Lower leg skin (tissue), 4 donors: Measurements from ENCODE around the gene SRP14. TPM values are rescaled to one million over a fixed set of nuclear protein-coding genes. Genes with fewer than 3 reads are reported as not detected.

Source experiments
- DNase-seq, 2 donors: peaks; one replicate each; pipeline ENCODE4 v3.0.0-alpha.2; 2019; ENCODE audit warnings: low spot score in 2 of 2
- H3K4me3 ChIP-seq: fragments of 200-600 bp; sonication (generic); 2 replicates; pipeline ENCODE4 v1.5.1; 2017; ENCODE audit warnings: mild to moderate bottlenecking, low read depth; ENCODE audit not compliant: poor library complexity, severe bottlenecking
- POLR2A ChIP-seq, 2 donors: fragments of 450-650 bp; IDR thresholded peaks; one replicate each; pipeline ENCODE4 v1.6.1; 2016 to 2017; ENCODE audit warnings: antibody characterized with exemption in 2 of 2, mild to moderate bottlenecking in 1 of 2, moderate library complexity in 1 of 2
- WGBS, 2 donors: methylation state at CpG; one replicate each; pipeline ENCODE4 v1.1.5; 2018; 5-methylcytosine and 5-hydroxymethylcytosine counted together
- intact Hi-C: fragments of 100-400 bp; cut with DNase I; formaldehyde crosslinking; loops from one replicate; pipeline ENCODE4 v1.15.0; 2023; ENCODE audit warnings: low total_unique reads
- total RNA-seq, 4 donors: library from RNA; depleted of rRNA; stranded (reverse); fragments of >200 nt; gene quantifications; one replicate each; pipeline ENCODE4 v1.1.0, GENCODE V29; 2016
- TF ChIP-seq, protein P1 (sequence below), 3 donors: fragments of 450-650 bp; IDR thresholded peaks; one replicate each; pipeline ENCODE4 v1.5.1; 2016; ENCODE audit warnings: antibody characterized with exemption in 3 of 3, mild to moderate bottlenecking in 3 of 3, moderate library complexity in 2 of 3

The SRP14 gene
- total RNA-seq, 4 donors from 2014 or later = 177 to 220 (median 201) TPM

DNA sequence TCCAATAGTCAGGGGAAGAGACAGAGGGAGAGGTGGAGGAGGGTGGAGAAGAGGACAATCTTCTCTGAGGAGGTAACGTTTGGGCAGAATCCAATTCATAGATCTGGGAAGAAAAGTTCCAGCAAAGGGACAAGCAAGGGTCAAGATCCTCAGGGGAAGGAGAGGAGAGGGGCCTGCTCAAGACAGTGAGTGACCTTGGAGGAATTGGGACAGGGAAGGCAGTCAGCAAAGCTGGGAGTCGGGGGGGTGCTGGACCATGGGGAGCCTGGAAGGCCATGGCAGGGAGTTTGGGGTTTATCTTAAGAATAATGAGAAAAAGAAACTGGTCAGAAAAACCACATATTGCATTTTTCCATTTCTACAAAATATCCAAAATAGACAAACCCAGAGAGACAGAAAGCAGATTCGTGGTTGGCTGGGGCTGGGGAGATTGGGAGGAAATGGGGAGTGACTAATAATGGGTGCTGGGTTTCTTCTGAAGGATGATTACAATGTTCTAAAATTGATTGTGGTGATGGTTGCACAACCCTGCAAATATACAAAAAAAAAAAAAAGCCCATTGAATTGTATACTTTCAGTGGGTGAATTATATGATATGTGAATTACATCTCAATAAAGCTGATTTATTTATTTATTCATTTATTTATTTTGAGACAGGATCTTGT is 19.6 kb upstream of the SRP14 start:
- intact Hi-C loops = no loop called here
- 82 to 85% methylated on average over 3 of the region's 3 CpGs for WGBS, 2 donors
- TF ChIP-seq POLR2A (IDR thresholded peaks at IDR 0.05) = no peak
- TF ChIP-seq, protein P1, sequence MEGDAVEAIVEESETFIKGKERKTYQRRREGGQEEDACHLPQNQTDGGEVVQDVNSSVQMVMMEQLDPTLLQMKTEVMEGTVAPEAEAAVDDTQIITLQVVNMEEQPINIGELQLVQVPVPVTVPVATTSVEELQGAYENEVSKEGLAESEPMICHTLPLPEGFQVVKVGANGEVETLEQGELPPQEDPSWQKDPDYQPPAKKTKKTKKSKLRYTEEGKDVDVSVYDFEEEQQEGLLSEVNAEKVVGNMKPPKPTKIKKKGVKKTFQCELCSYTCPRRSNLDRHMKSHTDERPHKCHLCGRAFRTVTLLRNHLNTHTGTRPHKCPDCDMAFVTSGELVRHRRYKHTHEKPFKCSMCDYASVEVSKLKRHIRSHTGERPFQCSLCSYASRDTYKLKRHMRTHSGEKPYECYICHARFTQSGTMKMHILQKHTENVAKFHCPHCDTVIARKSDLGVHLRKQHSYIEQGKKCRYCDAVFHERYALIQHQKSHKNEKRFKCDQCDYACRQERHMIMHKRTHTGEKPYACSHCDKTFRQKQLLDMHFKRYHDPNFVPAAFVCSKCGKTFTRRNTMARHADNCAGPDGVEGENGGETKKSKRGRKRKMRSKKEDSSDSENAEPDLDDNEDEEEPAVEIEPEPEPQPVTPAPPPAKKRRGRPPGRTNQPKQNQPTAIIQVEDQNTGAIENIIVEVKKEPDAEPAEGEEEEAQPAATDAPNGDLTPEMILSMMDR (IDR thresholded peaks at IDR 0.05) = no peak
- peak in 1 of 2 donors; percentile 46 for DNase-seq
- H3K4me3 ChIP-seq = no peak overlapping the region

DNA sequence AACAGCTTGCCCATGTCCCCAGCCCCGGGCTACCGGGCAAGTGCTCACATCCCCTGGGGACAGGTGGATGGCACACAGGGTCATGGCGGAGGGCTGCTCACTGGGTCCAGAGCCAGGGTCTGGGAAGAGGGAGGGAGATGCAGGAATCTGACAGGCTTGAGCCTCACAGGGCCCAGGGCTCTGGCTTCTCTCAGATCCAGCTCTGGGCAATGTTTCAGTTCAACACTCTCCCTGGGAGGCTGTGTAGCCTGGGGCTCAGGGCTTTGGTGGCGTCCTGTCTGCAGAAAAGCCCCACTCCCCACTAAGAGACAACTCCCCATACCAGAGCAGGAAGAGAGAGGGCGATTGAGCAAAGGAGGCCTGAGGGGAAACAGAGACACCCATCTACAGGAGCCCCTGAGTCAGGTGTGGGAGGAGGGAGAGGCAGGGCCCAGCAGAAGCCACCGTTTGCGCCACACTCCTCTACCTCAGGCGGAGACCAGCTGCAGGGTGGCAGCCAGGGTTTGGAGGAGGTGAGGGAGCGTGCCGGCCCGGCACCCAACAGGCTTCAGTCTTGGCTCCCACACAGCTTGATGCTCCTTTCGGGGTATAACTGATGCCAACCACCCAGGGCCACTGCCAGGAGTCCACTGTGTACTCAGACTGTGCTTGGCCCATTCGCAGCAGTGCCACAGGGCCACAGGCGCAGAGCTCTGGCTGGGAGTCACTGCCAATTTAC is 16.8 kb upstream of the SRP14 start:
- peak in 1 of 2 donors; percentile 82 for DNase-seq
- 45 to 60% methylated on average over 14 of the region's 14 CpGs for WGBS, 2 donors
- intact Hi-C loops = no loop called here
- no peak overlapping the region for H3K4me3 ChIP-seq
- no peak for TF ChIP-seq POLR2A (IDR thresholded peaks at IDR 0.05)
- TF ChIP-seq, protein P1 (IDR thresholded peaks at IDR 0.05) = no peak

DNA sequence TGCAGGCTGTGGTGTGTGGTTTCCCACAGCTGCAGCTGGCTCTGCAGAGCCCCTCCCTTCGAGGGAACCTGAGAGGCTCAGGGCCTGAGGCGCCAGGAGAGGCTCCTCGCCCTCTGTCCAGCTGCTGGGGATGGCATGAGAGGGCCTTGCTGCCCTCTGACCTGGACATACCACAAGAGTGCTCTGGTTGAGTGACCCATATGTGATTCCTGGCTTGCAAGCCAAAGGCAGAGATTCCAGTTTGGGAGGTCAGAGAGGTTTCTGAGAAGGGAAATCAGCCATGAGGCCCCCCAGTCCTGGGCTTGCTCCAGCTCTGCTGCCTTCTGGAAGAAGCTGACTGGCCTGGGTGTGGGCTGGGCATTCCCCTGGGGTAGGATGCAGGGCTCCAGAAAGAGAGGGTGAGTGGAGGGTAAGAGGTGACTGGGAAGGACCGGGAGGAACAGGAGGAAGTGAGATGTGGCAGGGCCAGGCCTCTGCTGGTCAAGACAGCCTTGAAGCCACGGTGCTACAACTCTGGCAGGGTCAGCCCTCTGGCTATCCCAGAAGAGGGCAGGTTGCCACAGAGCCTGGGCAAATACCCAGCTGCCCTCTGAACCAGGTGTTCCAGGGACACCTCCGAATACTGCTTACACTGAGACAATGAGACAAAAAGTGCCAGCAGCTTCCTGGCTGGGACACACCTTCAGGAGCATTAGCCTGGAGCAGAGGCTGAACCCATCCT is 16.0 kb upstream of the SRP14 start:
- WGBS, 2 donors = 44 to 58% methylated on average over 5 to 6 of the region's 6 CpGs
- H3K4me3 ChIP-seq = no peak overlapping the region
- intact Hi-C loops = loop anchor here (5.0 kb wide), 1 partner anchor 222 kb away; no protein-coding TSS in a partner anchor
- peak in 1 of 2 donors; percentile 82 for DNase-seq
- TF ChIP-seq POLR2A (IDR thresholded peaks at IDR 0.05) = no peak
- TF ChIP-seq, protein P1 (IDR thresholded peaks at IDR 0.05) = no peak

DNA sequence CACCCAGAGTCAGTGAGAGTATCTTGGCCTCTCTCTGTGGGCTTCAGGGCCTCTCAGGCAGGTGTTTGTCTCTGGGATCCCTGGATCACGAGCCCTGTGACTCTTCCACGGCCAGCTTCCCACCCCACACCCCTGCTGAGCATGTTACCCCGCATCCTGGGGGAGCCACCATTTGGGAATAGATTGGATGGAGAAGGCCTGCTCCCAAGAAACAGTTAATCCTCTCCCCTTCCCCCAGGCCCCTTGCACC is 15.5 kb upstream of the SRP14 start:
- 94 to 100% methylated on average over 2 to 3 of the region's 3 CpGs for WGBS, 2 donors
- TF ChIP-seq, protein P1 (IDR thresholded peaks at IDR 0.05) = no peak
- no peak for TF ChIP-seq POLR2A (IDR thresholded peaks at IDR 0.05)
- intact Hi-C loops = loop anchor here (5.0 kb wide), 1 partner anchor 223 kb away; no protein-coding TSS in a partner anchor
- no peak for DNase-seq
- H3K4me3 ChIP-seq = no peak overlapping the region

DNA sequence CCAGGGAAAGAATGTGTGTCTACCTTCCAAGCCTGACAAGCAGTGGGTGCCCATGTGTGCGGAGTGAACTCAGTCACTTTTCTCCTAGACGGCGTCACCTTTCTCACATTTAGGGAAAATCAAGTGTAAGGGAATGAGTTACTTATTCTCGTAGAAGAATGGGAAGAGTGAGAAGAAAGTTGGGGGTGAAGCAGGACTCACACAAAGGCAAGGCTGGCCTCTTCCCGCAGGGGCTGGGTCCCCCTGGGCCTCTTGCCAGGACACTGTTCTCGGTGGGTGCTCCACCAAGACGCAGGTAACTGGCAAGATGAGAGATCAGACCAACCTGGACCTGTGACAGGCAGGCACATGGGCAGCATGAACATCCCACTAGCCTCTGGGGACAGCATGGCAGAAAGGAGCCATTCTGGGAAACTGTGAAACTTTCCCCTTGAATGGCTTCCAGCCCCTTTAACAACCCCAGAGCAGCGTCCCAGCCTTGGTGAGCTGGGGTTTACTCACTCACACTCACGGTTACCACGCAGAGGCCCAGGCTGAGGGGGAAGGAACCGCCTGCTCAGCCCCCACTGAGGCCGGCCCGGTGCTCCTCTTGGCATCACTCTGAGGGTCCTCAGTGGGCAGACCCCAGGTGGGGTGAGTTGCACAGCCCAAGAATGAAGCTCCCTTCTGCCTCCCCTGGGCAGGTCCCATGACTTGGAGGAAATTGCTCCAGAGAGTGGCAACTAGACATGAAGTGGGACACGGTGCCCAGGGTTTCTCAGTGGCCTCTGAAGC is 15.0 kb upstream of the SRP14 start:
- WGBS, 2 donors = 85 to 92% methylated on average over 14 of the region's 14 CpGs
- no peak for DNase-seq
- no peak for TF ChIP-seq POLR2A (IDR thresholded peaks at IDR 0.05)
- TF ChIP-seq, protein P1 (IDR thresholded peaks at IDR 0.05) = no peak
- intact Hi-C loops = loop anchor here (5.0 kb wide), 1 partner anchor 223 kb away; no protein-coding TSS in a partner anchor
- H3K4me3 ChIP-seq = no peak overlapping the region
